A549 treated with CpdA at 1 μM for 4 hours (cell line): ENCODE data around the gene ACTR10. TPM values are rescaled to one million over a fixed set of nuclear protein-coding genes. Genes with fewer than 3 reads are reported as not detected.

Experiments used
- total RNA-seq: library from RNA; stranded (reverse); fragments of 200-300 nt; extraction: Qiagen RNA extraction; gene quantifications from 5 replicates; pipeline ENCODE4 v1.2.3, GENCODE V29; 2022; ENCODE audit warnings: low read depth

The ACTR10 gene
- total RNA-seq: 44.9 to 54.9 TPM (median 47.1 TPM) in 5 replicates

GRCh38 chr14:58199726-58200479, at the start of gene ACTR10:
Gene ACTR10 (plus strand): TSS chr14:58200149. CDS start chr14:58200218, 69 bp downstream.

GRCh38 chr14:58152014-58152857, 47.7 kb upstream of the ACTR10 start, which contains the start of gene ARMH4:
Gene ARMH4 (minus strand): TSS chr14:58152213. CDS start chr14:58139358, 12,855 bp downstream.

GRCh38 chr14:58244556-58245387, 44.8 kb downstream of the ACTR10 start, which contains the start of gene PSMA3:
Gene PSMA3 (plus strand): TSS chr14:58244843. CDS start chr14:58244921, 78 bp downstream.

Other genes with a start within 250 kb of the ACTR10 start
- gene ARMH4, start 47.9 kb upstream of the ACTR10 start, total RNA-seq: 0.34 to 1.3 TPM (median 0.54 TPM) in 5 replicates
- 198 to 273 TPM (median 205 TPM) in 5 replicates for gene PSMA3, start 44.7 kb downstream of the ACTR10 start, total RNA-seq
- gene ARID4A, start 98.4 kb downstream of the ACTR10 start, total RNA-seq: 3.7 to 8.3 TPM (median 5.1 TPM) in 5 replicates
- gene TOMM20L, start 195.8 kb downstream of the ACTR10 start, total RNA-seq: not detected in 5 replicates
- 69.0 to 82.9 TPM (median 73.2 TPM) in 5 replicates for gene TIMM9, start 227.4 kb downstream of the ACTR10 start, total RNA-seq
- 9.8 to 11.0 TPM (median 10.1 TPM) in 5 replicates for gene KIAA0586, start 227.6 kb downstream of the ACTR10 start, total RNA-seq